Cardiac muscle cell (in vitro differentiated cells and primary cell): Measurements from ENCODE around the gene HNF1B. TPM values are rescaled to one million over a fixed set of nuclear protein-coding genes. Genes with fewer than 3 reads are reported as not detected.

Experiments used
- DNase-seq, 2 donors: peaks; one replicate each; pipeline versions ENCODE4 v3.0.0 to v3.0.0-alpha.2; 2010 to 2017; ENCODE audit warnings: low read depth in 1 of 2, low spot score in 1 of 2
- H3K27ac ChIP-seq: fragments of 200-600 bp; sonication (generic); 2 replicates; pipeline ENCODE4 v1.5.1; 2016
- H3K27me3 ChIP-seq: fragments of 200-600 bp; sonication (generic); 2 replicates; pipeline ENCODE4 v1.6.0; 2016; ENCODE audit warnings: control low read depth
- H3K36me3 ChIP-seq: fragments of 200-600 bp; sonication (generic); 2 replicates; pipeline ENCODE4 v1.5.1; 2016; ENCODE audit warnings: control low read depth
- H3K4me1 ChIP-seq: fragments of 200-600 bp; sonication (generic); 2 replicates; pipeline ENCODE4 v1.8.1; 2017; ENCODE audit warnings: low read depth, mild to moderate bottlenecking, mixed run types
- H3K4me3 ChIP-seq: fragments of 200-600 bp; sonication (generic); 2 replicates; pipeline ENCODE4 v1.5.1; 2016; ENCODE audit warnings: mild to moderate bottlenecking
- H3K9me3 ChIP-seq: fragments of 200-600 bp; sonication (generic); 2 replicates; pipeline ENCODE4 v1.5.1; 2017; ENCODE audit warnings: low read depth, mild to moderate bottlenecking, control low read depth
- polyA plus RNA-seq: library from polyadenylated mRNA; unstranded; fragments of >200 nt; fragmentation: Nextera tagmentation; extraction: Ambion mirVana; gene quantifications from 2 replicates; pipeline ENCODE4 v1.2.1, GENCODE V29; 2016
- total RNA-seq: library from RNA; depleted of rRNA; stranded (reverse); fragments of >200 nt; gene quantifications from 2 replicates; pipeline ENCODE4 v1.2.3, GENCODE V29; 2016
- TF ChIP-seq, protein P1 (sequence below): IDR thresholded peaks from 2 replicates; pipeline ENCODE4 v1.5.1; 2012; ENCODE audit warnings: low read depth, mild to moderate bottlenecking, low read length

HNF1B gene
- total and polyA plus RNA-seq, 2 experiments from 2014 or later, result not detected

DNA sequence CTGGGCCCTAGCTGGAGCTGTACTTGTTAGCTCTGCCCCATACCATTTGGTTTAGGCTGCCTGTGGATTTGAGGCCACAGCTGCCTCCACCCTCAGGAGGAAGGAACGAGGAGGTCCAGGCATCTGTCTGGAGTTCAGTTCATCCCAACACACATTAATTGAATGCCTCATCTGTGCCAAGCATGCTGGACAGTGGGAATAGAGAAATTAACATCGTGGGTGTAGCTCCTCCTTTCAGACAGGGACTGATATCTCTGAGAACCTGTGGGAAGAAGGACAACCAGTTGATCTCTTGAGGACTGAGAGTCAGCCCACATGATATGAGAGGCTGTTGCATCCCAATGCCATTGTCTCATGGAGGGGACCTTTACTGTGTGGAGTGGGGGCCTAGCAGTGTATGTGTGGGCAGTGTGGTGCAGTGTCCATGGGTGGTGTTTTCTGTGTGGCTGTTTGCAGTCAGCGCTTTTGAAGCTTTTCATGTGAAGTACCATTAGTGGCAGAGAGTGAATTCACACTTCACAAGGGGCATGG, 72.2 kb downstream of the HNF1B start:
- Histone ChIP-seq H3K4me3 (no peak overlapping the region), H3K27me3 (no peaks in the 10 kb centered on the region), H3K36me3 (no peaks in the 10 kb centered on the region), H3K4me1 (no peaks in the 10 kb centered on the region), H3K9me3 (no peaks in the 10 kb centered on the region), H3K27ac (no peak overlapping the region)
- TF ChIP-seq, protein P1, sequence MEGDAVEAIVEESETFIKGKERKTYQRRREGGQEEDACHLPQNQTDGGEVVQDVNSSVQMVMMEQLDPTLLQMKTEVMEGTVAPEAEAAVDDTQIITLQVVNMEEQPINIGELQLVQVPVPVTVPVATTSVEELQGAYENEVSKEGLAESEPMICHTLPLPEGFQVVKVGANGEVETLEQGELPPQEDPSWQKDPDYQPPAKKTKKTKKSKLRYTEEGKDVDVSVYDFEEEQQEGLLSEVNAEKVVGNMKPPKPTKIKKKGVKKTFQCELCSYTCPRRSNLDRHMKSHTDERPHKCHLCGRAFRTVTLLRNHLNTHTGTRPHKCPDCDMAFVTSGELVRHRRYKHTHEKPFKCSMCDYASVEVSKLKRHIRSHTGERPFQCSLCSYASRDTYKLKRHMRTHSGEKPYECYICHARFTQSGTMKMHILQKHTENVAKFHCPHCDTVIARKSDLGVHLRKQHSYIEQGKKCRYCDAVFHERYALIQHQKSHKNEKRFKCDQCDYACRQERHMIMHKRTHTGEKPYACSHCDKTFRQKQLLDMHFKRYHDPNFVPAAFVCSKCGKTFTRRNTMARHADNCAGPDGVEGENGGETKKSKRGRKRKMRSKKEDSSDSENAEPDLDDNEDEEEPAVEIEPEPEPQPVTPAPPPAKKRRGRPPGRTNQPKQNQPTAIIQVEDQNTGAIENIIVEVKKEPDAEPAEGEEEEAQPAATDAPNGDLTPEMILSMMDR, result no peak
- DNase-seq, result no peak

DNA sequence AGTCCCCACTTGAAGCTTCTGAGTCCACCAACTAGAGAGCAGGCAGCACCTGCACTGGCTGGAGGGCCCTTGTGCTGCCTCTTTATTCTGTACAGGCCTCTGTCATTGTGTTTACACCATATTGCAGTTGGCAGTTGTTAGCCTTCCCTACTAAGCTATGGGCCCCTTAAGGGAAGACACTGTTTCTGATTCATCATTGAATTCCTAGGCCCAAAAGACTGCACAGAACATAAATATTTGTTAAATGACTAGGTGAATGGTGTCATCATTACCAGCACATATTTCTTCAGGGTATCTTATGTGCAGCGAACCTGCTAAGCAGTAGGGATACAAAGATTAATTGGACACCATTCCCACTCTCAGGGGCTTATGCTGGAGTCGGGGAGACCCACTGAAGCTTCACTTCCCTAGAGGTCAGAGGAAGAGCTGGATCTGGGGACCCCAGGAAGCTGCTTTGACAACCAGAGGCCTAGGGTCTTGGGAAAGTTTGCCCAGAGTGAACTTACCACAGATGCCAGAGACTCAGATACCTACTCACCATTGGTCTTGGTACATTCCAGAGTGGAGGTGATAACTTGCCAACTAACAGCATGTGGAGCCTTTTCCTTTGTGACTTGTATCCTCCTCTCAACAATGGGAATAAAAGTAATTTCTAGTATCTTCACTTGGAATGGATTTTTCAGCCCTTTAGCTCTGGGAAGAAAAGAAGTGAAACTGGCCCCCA, 72.9 kb downstream of the HNF1B start:
- no peak overlapping the region for H3K4me3 ChIP-seq
- peak in 1 of 2 donors; percentile 51 for DNase-seq
- no peak overlapping the region for H3K27ac ChIP-seq

DNA sequence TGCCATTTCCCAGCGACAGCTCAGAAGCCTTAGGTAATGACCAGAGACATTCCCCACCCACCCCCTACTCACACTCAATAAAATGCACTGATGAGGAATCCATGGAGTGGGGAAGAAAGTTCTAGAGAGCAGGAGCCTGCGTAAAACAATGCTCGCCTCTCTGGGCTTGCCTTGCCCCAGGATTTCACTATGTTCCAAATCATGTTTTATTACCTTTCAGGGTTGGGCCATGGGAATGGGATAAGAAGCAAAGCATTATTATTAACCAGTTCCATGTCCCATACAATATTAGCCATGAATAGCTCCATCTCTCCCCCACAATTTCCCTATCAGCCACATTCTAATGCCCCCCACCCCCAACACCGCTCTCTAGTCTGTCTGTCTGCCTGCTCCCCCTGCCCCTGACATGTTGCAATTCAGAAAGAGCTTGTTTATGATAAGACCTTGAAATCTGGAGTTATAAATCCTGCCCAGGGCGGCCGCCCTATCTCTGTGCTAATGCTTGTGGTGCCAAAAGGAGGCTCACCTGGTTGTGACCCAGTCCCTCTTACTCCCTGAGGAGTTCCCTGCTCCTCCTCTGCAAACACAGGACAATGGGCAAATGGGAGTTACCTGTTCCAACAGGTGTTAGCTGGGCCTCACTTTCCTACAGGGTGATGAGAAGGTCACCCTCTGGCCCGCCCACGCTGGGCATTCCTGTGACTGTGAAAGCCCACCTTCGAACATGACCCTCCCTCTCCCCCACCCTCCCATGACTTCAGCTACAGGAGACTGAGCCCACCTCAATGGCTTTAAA, 73.6 kb downstream of the HNF1B start:
- Histone ChIP-seq H3K27ac (no peak overlapping the region), H3K36me3 (no peaks in the 10 kb centered on the region), H3K27me3 (no peaks in the 10 kb centered on the region), H3K4me1 (no peaks in the 10 kb centered on the region), H3K4me3 (no peak overlapping the region), H3K9me3 (no peaks in the 10 kb centered on the region)
- TF ChIP-seq, protein P1, result no peak
- DNase-seq, result no peak

More for the DNA sequence above, 72.9 kb downstream of the HNF1B start:
- H3K4me1 ChIP-seq, result no peaks in the 10 kb centered on the region
- TF ChIP-seq, protein P1, result no peak
- no peaks in the 10 kb centered on the region for H3K36me3 ChIP-seq
- H3K9me3 ChIP-seq, result no peaks in the 10 kb centered on the region
- H3K27me3 ChIP-seq, result no peaks in the 10 kb centered on the region

DNA sequence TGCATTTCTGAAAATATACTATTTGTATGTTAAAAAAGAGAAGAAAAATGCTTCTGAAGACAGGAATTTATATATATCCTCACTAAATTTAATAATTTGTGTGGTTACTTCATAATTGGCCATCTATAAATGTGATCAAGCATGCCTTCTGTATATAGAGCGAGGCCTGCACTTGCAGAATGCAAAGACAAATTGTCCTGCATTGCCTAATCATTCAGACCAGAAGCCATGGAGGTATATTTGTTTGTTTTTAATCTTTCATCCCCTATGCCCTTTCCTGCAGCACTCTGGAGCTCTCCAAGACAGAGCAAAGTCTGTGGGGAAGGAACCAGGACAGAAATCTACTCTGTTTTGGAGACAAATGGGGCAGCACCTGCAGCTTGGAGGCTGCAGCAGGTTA, 77.8 kb downstream of the HNF1B start:
- TF ChIP-seq, protein P1, result no peak
- no peak for DNase-seq
- Histone ChIP-seq H3K9me3 (no peaks in the 10 kb centered on the region), H3K27ac (no peak overlapping the region), H3K4me1 (peaks cover 5% of the 10 kb centered on the region), H3K4me3 (no peak overlapping the region), H3K27me3 (no peaks in the 10 kb centered on the region), H3K36me3 (no peaks in the 10 kb centered on the region)

DNA sequence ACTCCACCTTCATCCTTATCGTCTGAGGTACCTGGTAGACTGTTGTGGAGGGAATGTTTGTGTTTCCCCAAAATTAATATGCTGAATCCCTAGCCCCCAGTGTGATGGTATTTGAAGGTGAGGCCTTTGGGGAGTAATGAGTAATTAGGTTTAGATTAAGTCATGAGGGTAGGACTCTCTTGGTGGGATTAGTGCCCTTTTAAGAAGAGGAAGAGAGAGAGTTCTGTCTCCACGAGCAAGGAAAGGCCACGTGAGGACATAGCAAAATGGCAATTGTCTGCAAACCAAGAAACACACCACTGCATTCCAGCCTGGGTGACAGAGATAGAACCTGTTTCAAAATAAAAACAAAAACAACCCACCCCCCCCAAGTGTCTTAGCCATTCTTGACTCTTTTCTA, 80.6 kb downstream of the HNF1B start:
- no peak for DNase-seq
- Histone ChIP-seq H3K4me3 (no peak overlapping the region), H3K36me3 (no peaks in the 10 kb centered on the region), H3K4me1 (peaks cover 12% of the 10 kb centered on the region), H3K27ac (no peak overlapping the region), H3K27me3 (no peaks in the 10 kb centered on the region), H3K9me3 (no peaks in the 10 kb centered on the region)
- TF ChIP-seq, protein P1, result no peak
